Cerebellar nuclear complex (tissue), 1 donor: ENCODE measurements around the gene EML6.
A peak's percentile ranks its signal among the peaks of the same experiment; 100 is the strongest.
"Not testable (repeated sequence)": the region's sequence is repeated elsewhere in the genome, so short reads cannot be mapped to it uniquely, and the experiment has no call there.

Experiments
- DNase-seq, 2 experiments: peaks; one replicate each; lab custom pipeline; 2025; lab: John Stamatoyannopoulos, UW

The EML6 gene

GRCh38 chr2:54723131-54723995 is at the start of gene EML6:
Gene EML6, plus strand, starts transcription at chr2:54723662. Its CDS starts 1,400 bp downstream, at chr2:54725062.
- peak; percentile 98 to 99 for DNase-seq

DNA sequence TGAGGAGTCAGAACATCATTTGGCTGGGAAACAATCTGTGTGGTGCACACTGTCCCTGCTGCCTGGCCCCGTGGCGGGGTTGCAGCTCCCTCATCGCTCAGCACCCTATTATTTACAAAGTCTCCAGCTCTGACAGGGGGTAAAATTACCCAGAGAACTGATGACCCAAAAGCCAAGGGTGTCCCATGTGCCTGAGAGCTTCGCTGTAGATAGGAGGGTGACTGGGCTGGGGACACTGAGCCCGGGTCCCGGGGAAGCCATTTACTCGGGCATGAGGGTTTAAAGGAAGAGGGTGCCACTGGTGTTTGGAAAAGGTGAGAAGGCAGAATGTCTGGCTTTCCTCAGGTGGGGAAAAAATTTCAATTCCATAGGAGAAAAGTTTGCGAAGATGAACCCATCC is 48.2 kb upstream of the EML6 start:
- no peak for DNase-seq

DNA sequence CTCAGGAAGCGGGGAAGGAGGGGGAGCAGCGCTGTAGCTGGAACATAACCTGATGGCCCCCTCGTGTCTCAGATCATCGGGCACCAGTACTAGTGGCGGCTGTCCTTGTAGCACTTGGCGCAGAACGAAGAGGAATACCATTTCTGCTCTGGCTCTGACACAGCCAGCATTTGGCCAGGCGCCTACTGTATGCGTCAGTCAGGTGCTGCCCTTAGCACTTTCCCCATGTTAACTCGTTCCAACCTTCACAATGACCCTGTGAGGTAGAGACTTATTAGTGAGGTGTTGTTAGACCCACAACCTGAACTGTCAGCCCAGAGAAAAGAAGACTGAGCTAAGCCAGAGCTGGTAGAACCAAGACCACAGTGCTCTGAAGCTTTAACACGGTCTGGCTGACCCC is 47.7 kb upstream of the EML6 start:
- DNase-seq = no peak

DNA sequence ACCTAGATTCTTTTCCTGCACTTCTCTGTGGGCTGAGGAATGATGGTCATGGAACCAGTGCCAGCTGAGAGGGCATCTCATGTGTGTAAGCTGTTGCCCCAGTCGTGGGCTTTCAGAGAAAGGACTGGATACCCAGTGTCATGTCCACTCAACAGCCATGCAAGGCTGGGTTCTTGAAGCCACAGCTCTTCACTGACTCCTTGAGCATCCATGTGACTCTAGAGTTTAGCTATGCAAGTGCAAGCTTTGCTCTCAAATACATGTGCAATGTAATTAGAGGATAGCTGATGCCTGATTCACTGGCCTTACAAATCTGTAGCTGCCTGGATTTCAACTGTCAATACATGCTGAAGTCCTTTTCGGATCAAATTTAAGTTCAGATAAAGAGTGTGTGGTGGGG is 46.8 kb upstream of the EML6 start:
- DNase-seq = no peak

DNA sequence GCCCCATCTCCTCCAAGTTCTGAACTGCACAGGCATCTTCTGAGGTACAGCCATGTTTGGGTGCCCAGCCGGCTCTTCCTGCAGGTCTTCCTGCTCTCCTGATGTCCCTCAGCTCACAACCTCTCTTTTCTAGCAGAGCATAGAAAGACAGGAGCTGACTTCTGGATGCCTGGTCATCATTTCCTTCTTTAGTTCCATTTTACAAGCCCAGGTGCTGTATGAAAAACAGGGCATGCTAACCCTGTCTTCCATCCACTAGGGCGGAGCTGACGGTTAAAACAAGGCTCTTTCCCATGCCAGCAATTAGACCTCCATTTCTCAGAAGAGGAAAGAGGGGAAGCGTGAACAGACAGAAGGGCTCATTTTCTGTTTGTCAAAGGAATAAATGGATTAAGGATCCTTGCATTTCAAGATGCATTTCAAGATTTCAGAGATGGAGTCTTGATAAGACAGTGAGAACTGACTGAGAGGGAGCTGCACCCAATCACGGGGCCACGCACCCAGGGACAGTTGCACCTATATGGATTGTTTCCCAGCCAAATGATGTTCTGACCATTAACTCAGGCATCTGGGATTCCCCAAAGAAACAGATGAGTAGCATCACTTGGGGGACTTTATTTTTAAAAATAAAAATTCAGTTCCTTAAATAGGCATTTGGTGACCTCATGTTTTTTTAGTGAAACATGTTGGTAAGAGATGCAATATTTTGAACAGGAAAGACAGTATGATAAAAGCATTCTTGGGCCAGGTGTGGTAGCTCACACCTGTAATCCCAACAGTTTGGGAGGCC is 45.8 kb upstream of the EML6 start:
- no peak for DNase-seq

DNA sequence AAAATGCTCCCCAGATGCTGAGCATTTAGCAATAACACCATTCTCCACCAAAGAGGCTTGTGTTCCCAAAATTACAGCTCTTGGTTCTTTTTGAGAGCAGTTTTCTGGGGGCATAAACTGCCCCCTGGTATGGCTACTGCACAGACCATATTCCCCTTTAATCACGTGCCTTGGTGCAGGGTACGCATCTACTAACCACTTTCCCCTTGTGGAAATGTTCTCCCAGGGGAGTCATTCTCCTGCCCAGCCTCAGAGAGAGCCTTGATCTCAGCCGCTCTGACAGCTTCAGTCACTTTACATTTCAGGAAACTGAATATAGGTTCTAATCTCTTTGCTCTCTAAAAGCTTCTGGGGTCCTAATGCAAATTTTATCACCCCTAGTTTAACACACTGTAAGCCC is 44.7 kb upstream of the EML6 start:
- DNase-seq = no peak

- DNase-seq = no peak
Measured at GRCh38 chr2:54680397-54681041, 42.9 kb upstream of the EML6 start.

DNA sequence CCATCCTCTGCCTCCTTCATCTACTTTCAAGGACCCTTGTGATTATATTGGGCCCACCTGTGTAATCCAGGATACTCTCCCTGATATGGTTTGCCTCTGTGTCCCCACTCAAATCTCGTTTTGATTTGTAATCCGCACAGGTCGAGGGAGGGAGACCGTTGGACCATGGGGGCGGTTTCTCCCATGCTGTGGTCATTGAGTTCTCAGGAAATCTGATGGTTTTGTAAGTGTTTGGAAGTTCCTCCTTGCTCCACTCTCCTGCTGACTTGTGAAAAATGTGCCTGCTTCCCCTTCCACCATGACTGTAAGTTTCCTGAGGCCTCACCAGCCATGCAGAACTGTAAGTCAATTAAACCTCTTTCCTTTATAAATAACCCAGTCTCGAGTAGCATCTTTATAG is 42.0 kb upstream of the EML6 start:
- DNase-seq = no peak

DNA sequence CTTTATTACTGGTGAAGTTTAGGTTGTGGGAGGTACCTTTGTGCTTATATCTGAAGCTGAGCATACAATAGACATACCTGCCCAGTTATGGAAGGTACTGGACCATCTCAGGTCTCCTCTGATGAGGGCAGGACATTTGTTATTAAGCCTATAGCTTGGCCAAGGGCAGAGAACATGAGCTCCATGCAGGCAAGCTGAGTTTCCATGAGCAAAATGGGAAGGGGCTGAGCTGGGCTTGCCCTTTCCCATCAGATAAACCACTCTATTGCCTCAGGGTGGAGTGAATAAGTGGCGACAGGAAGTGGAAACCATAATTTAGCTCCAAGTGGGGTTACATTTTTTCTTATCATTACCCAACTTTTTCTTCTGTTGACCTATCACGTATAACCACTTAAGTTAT is 39.9 kb upstream of the EML6 start:
- no peak for DNase-seq

DNA sequence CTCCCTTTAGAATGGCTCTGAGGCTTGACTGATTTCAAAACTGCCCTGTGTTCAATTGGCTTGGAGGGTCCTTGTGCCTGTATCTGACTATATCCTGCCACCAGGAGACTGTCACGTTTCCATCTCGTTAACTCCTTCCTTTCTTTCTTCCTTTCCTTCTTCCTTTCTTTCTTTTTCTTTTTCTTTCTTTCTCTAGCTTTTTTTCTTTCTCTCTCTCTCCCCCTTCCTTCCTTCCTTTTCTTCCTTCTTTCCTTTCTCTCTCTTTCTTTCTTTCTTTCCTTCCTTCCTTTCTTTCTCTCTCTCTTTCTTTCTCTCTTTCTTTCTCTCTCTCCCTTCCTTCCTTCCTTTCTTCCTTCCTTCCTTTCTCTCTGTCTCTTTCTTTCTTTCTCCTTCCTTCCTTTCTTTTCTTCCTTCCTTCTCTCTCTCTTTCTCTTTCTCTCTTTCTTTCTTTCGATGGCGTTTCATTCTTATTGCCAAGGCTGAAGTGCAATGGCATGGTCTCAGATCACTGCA is 38.1 kb upstream of the EML6 start:
- no peak for DNase-seq

GRCh38 chr2:54687595-54688152 is 35.8 kb upstream of the EML6 start:
- DNase-seq = no peak

- DNase-seq = no peak
Measured at GRCh38 chr2:54691445-54692135, 31.9 kb upstream of the EML6 start.

GRCh38 chr2:54692556-54692955 is 30.9 kb upstream of the EML6 start:
- no peak for DNase-seq

- no peak for DNase-seq
Measured at GRCh38 chr2:54695378-54695777, 28.1 kb upstream of the EML6 start.

DNA sequence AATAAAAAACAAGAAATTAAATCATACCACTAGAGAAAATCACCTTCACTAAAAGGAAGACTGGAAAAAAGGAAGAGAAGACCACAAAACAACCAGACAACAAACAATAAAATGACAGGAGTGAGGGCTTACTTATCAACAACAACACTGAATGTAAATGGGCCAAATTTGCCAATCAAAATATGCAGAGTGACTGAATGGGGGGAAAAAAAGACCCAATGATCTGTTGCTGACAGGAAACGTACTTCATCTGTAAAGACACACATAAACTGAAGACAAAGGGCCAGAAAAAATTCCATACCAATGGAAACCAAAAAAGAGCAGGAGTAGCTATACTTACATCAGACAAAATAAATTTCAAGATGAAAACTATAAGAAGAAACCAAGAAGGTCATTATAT is 25.5 kb upstream of the EML6 start:
- DNase-seq = no peak

- DNase-seq = not testable (repeated sequence)
Measured at GRCh38 chr2:54698926-54699325, 24.5 kb upstream of the EML6 start.

GRCh38 chr2:54699665-54700064 is 23.8 kb upstream of the EML6 start:
- no peak for DNase-seq

DNA sequence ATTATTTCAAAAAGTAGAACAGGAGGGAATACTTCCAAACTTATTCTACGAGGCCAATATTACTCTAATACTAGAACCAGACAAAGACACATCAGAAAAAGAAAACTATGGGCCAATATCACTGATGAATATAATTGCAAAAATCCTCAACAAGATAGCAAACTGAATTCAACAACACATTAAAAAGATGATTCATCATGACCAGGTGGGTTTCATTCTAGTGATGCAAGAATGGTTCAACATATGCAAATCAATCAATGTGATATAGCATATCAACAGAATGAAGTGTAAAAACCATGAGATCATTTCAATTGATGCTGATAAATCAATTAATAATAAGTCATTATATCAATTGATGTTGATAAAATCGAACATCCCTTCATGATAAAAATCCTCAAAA is 22.4 kb upstream of the EML6 start:
- no peak for DNase-seq

DNA sequence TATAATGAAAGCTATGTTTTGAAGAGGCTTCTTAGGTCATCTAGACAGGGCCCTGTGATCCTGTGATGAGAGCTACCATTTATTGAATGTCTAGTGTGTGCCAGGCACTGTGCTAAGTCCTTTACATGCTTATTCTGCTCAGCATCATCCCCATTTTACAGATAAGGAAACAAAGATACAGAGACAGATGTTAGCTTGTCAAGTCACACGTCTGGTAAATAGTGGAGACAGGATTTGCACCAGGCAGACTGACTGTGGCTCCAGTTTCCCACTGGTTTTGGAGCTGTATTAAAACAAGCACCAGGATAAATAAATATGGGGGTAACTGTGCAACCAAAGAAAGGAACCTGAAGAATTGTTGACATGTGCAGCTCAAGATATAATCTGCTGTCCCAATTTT is 19.2 kb upstream of the EML6 start:
- no peak for DNase-seq

GRCh38 chr2:54704688-54705605 is 18.5 kb upstream of the EML6 start:
- DNase-seq = peak; percentile 11 to 36
